SK-N-SH (cell line): ENCODE results near the gene SLC25A38. TPM values are rescaled to one million over a fixed set of nuclear protein-coding genes. Genes with fewer than 3 reads are reported as not detected.

ENCODE experiments used
- CTCF ChIA-PET: fragments of 300-600, 350-600 bp; formaldehyde crosslinking; extraction: SDS; loops from one replicate; lab custom pipeline; 2021; lab: Yijun Ruan, JAX
- POLR2A ChIA-PET: fragments of 350-600 bp; sonication (Branson Sonifier 250); formaldehyde crosslinking; extraction: SDS; loops from one replicate; lab custom pipeline; 2020; ENCODE audit warnings: antibody characterized with exemption, inconsistent platforms; lab: Yijun Ruan, JAX
- DNase-seq: peaks from one replicate; pipeline ENCODE4 v3.0.0; 2012
- H2AFZ ChIP-seq: fragments of 200-600 bp; sonication (generic); 2 replicates; pipeline ENCODE4 v1.8.1; 2016; ENCODE audit warnings: antibody characterized with exemption, mild to moderate bottlenecking, low read depth
- H3F3A ChIP-seq: fragments of 200-600 bp; sonication (generic); replicated peaks from 2 replicates; pipeline ENCODE3; 2016; ENCODE audit warnings: antibody characterized with exemption, mild to moderate bottlenecking; ENCODE audit not compliant: insufficient read depth
- H3K27ac ChIP-seq, 2 experiments: fragments of 200-500 bp in 1 of 2; fragments of 200-600 bp in 1 of 2; sonication (Bioruptor generic) in 1 of 2; sonication (generic), shearing (Covaris generic) in 1 of 2; 2 replicates each; pipeline versions ENCODE4 v1.5.1 to v1.6.1; 2014 to 2016; ENCODE audit warnings: low read depth in 2 of 2, inconsistent platforms in 1 of 2, low read length in 1 of 2, mild to moderate bottlenecking in 1 of 2, mixed read lengths in 1 of 2
- H3K27me3 ChIP-seq: fragments of 200-600 bp; sonication (generic), shearing (Covaris generic); 2 replicates; pipeline ENCODE4 v1.6.1; 2016; ENCODE audit warnings: mixed run types; ENCODE audit not compliant: insufficient read depth
- H3K36me3 ChIP-seq, 2 experiments: fragments of 200-500 bp in 1 of 2; fragments of 200-600 bp in 1 of 2; sonication (Bioruptor generic) in 1 of 2; sonication (generic) in 1 of 2; replicated peaks in 1 of 2; 2 replicates each; pipeline versions ENCODE3 to v1.5.1; 2014 to 2016; ENCODE audit warnings: low read length in 1 of 2, mild to moderate bottlenecking in 1 of 2; ENCODE audit not compliant: insufficient read depth in 2 of 2, control insufficient read depth in 1 of 2
- H3K4me1 ChIP-seq, 2 experiments: fragments of 200-500 bp in 1 of 2; fragments of 200-600 bp in 1 of 2; sonication (Bioruptor generic) in 1 of 2; sonication (generic), shearing (Covaris generic) in 1 of 2; 2 replicates each; pipeline versions ENCODE4 v1.5.1 to v1.6.1; 2014 to 2016; ENCODE audit warnings: low read depth in 1 of 2, low read length in 1 of 2, mixed run types in 1 of 2; ENCODE audit not compliant: insufficient read depth in 2 of 2, control insufficient read depth in 1 of 2
- H3K4me2 ChIP-seq: fragments of 200-600 bp; sonication (generic), shearing (Covaris generic); 2 replicates; pipeline ENCODE4 v1.6.1; 2017; ENCODE audit warnings: mixed run types
- H3K4me3 ChIP-seq, 2 experiments: fragments of 200-500 bp in 1 of 2; fragments of 200-600 bp in 1 of 2; sonication (Bioruptor generic) in 1 of 2; sonication (generic), shearing (Covaris generic) in 1 of 2; 2 replicates each; pipeline versions ENCODE4 v1.5.1 to v1.8.1; 2014 to 2016; ENCODE audit warnings: low read depth in 2 of 2, inconsistent platforms in 1 of 2, low read length in 1 of 2, mild to moderate bottlenecking in 1 of 2, mixed read lengths in 1 of 2, moderate library complexity in 1 of 2
- H3K79me2 ChIP-seq: fragments of 200-600 bp; sonication (generic); 2 replicates; pipeline ENCODE4 v1.8.1; 2017; ENCODE audit warnings: mild to moderate bottlenecking; ENCODE audit not compliant: insufficient read depth
- H3K9ac ChIP-seq: fragments of 200-600 bp; sonication (generic); 2 replicates; pipeline ENCODE4 v1.6.1; 2017; ENCODE audit warnings: mixed run types
- H3K9me2 ChIP-seq: fragments of 200-600 bp; sonication (generic); 2 replicates; pipeline ENCODE4 v1.6.1; 2017; ENCODE audit warnings: mixed run types
- H3K9me3 ChIP-seq: fragments of 200-600 bp; sonication (generic); 2 replicates; pipeline ENCODE4 v1.6.1; 2017; ENCODE audit warnings: mixed run types, mild to moderate bottlenecking, moderate library complexity
- H4K20me1 ChIP-seq: fragments of 200-600 bp; sonication (generic); 2 replicates; pipeline ENCODE4 v1.6.1; 2017; ENCODE audit warnings: mild to moderate bottlenecking, mixed run types; ENCODE audit not compliant: insufficient read depth
- CHD2 ChIP-seq: fragments of 150-350 bp; IDR thresholded peaks from 2 replicates; pipeline ENCODE4 v1.6.1; 2018; ENCODE audit warnings: low read length; ENCODE audit not compliant: partially characterized antibody
- CTCF ChIP-seq: fragments of 200-600 bp; sonication (generic); IDR thresholded peaks from 2 replicates; pipeline ENCODE4 v1.6.1; 2017; ENCODE audit warnings: antibody characterized with exemption, mild to moderate bottlenecking, moderate library complexity
- ELF1 ChIP-seq: IDR thresholded peaks from 2 replicates; pipeline ENCODE4 v1.4.0; 2012
- EP300 ChIP-seq, 2 experiments: IDR thresholded peaks; 2 replicates each; pipeline versions ENCODE4 v1.4.0 to v1.6.1; 2012; ENCODE audit warnings: borderline replicate concordance in 1 of 2, low read depth in 1 of 2, low read length in 1 of 2
- EZH2phosphoT487 ChIP-seq: fragments of 200-600 bp; sonication (generic); IDR thresholded peaks from 2 replicates; pipeline ENCODE4 v1.6.1; 2017; ENCODE audit warnings: low read depth, mixed run types, mild to moderate bottlenecking, antibody characterized with exemption, moderate library complexity, borderline replicate concordance
- FOXJ3 ChIP-seq: sonication (generic); formaldehyde crosslinking; IDR thresholded peaks from 2 replicates; pipeline ENCODE4 v1.5.1; 2020; ENCODE audit warnings: mild to moderate bottlenecking, missing genetic modification reagents
- FOXM1 ChIP-seq: IDR thresholded peaks from 2 replicates; pipeline ENCODE4 v1.4.0; 2012; ENCODE audit warnings: low read depth, mild to moderate bottlenecking
- GATA2 ChIP-seq: sonication (generic); formaldehyde crosslinking; IDR thresholded peaks from 2 replicates; pipeline ENCODE4 v1.5.0; 2020; ENCODE audit warnings: mild to moderate bottlenecking, missing genetic modification reagents
- JUND ChIP-seq: IDR thresholded peaks from 2 replicates; pipeline ENCODE4 v1.4.0; 2012
- NRF1 ChIP-seq: IDR thresholded peaks from 2 replicates; pipeline ENCODE4 v1.6.1; 2012; ENCODE audit warnings: low read depth, mild to moderate bottlenecking, low read length
- PBX3 ChIP-seq: IDR thresholded peaks from 2 replicates; pipeline ENCODE4; 2012
- POLR2AphosphoS5 ChIP-seq: IDR thresholded peaks from 2 replicates; pipeline ENCODE4 v1.6.1; 2012; ENCODE audit warnings: low read depth, low read length
- RAD21 ChIP-seq: IDR thresholded peaks from 2 replicates; pipeline ENCODE4 v1.6.1; 2012; ENCODE audit warnings: mild to moderate bottlenecking, low read length
- RFX5 ChIP-seq: IDR thresholded peaks from 2 replicates; pipeline ENCODE4 v1.6.1; 2012; ENCODE audit warnings: mild to moderate bottlenecking, improper control_type of control experiment, low read length
- SIN3A ChIP-seq: IDR thresholded peaks from 2 replicates; pipeline ENCODE4 v1.6.1; 2012; ENCODE audit warnings: low read depth, mild to moderate bottlenecking, low read length, moderate library complexity, borderline replicate concordance
- SMC3 ChIP-seq: IDR thresholded peaks from 2 replicates; pipeline ENCODE4 v1.6.1; 2012; ENCODE audit warnings: low read depth, low read length, improper control_type of control experiment
- TAF1 ChIP-seq: IDR thresholded peaks from 2 replicates; pipeline ENCODE4 v1.6.1; 2012; ENCODE audit warnings: low read depth, mild to moderate bottlenecking, low read length, moderate library complexity, borderline replicate concordance
- ZBTB33 ChIP-seq: IDR thresholded peaks from 2 replicates; pipeline ENCODE4 v1.4.0; 2012; ENCODE audit warnings: low read depth, borderline replicate concordance
- WGBS: methylation state at CpG from one replicate; pipeline ENCODE4 v1.1.6; 2017; ENCODE audit warnings: low lambda C conversion rate; 5-methylcytosine and 5-hydroxymethylcytosine counted together
- polyA plus RNA-seq, 3 experiments: library from polyadenylated mRNA; depleted of rRNA; stranded (reverse); fragments of >200 nt; gene quantifications; 2 replicates each; pipeline ENCODE4 v1.2.3, GENCODE V29; 2012
- TF ChIP-seq, protein P1 (sequence below): IDR thresholded peaks from 2 replicates; pipeline ENCODE4 v1.4.0; 2012; ENCODE audit warnings: low read depth, borderline replicate concordance
- TF ChIP-seq, protein P2 (sequence below): fragments of 150-350 bp; IDR thresholded peaks from 2 replicates; pipeline ENCODE4 v1.6.1; 2016; ENCODE audit warnings: mild to moderate bottlenecking, low read depth, low read length

The SLC25A38 gene
- polyA plus RNA-seq, 1 of the 3 experiments (the other 2 are of a cell fraction) = 34.9 TPM

GRCh38 chr3:39379778-39380155, 3.4 kb upstream of the SLC25A38 start:
- H3K4me2 ChIP-seq = no peak overlapping the region
- POLR2A ChIA-PET = no interaction called here
- H3K9me3 ChIP-seq = no peaks in the 10 kb centered on the region
- H3K9ac ChIP-seq = no peak overlapping the region
- H3K9me2 ChIP-seq = no peaks in the 10 kb centered on the region
- H3K4me3 ChIP-seq = no peak overlapping the region
- no peak overlapping the region for H2AFZ ChIP-seq
- no peaks in the 10 kb centered on the region for H3K36me3 ChIP-seq
- peaks cover 4% of the 10 kb centered on the region; the same call in 1 of the 2 replicates for H4K20me1 ChIP-seq
- CTCF ChIA-PET = no interaction called here
- TF ChIP-seq NRF1 (no peak), FOXM1 (no peak), CHD2 (no peak), GATA2 (CRISPR knock-in tag) (no peak), EZH2phosphoT487 (no peak), ELF1 (no peak), CTCF (no peak), JUND (no peak), RFX5 (no peak), PBX3 (no peak), ZBTB33 (no peak), EP300 (IDR thresholded peaks at IDR 0.05; ENCODE audit: borderline replicate concordance in 1 of 2, low read depth in 1 of 2, low read length in 1 of 2) (no peak), FOXJ3 (no peak), SIN3A (no peak), POLR2AphosphoS5 (no peak), SMC3 (no peak), TAF1 (no peak), RAD21 (no peak)
- TF ChIP-seq, protein P1, sequence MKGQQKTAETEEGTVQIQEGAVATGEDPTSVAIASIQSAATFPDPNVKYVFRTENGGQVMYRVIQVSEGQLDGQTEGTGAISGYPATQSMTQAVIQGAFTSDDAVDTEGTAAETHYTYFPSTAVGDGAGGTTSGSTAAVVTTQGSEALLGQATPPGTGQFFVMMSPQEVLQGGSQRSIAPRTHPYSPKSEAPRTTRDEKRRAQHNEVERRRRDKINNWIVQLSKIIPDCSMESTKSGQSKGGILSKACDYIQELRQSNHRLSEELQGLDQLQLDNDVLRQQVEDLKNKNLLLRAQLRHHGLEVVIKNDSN = no peak
- TF ChIP-seq, protein P2, sequence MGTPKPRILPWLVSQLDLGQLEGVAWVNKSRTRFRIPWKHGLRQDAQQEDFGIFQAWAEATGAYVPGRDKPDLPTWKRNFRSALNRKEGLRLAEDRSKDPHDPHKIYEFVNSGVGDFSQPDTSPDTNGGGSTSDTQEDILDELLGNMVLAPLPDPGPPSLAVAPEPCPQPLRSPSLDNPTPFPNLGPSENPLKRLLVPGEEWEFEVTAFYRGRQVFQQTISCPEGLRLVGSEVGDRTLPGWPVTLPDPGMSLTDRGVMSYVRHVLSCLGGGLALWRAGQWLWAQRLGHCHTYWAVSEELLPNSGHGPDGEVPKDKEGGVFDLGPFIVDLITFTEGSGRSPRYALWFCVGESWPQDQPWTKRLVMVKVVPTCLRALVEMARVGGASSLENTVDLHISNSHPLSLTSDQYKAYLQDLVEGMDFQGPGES = no peak
- H3F3A ChIP-seq = peaks cover 15% of the 10 kb centered on the region
- no peak for DNase-seq
- H3K27me3 ChIP-seq = no peaks in the 10 kb centered on the region
- peaks cover 9% of the 10 kb centered on the region for H3K79me2 ChIP-seq
- no peak overlapping the region for H3K27ac ChIP-seq
- H3K4me1 ChIP-seq = peaks cover 1 to 3% of the 10 kb centered on the region in 2 experiments; a peak in 1 of 4 replicates
- 82% methylated on average over 5 of the region's 5 CpGs for WGBS
